HepG2 (cell line): Measurements from ENCODE around the gene ENKUR. TPM values are rescaled to one million over a fixed set of nuclear protein-coding genes. Genes with fewer than 3 reads are reported as not detected.

Experiments
- ATAC-seq: fragments of 200-7000 bp; cut with Tn5 transposase; 3 replicates; pipeline ENCODE4 v1.9.1; 2020; ENCODE audit warnings: mild to moderate bottlenecking, moderate library complexity
- BruUV-seq: library from RNA; stranded (reverse); fragments of 400-500 nt; replicated peaks from 2 replicates; lab custom pipeline; 2021; lab: Mats Ljungman, UMichigan
- CTCF ChIA-PET: fragments of 300-600 bp; formaldehyde crosslinking; extraction: SDS; loops from one replicate; lab custom pipeline; 2021; ENCODE audit warnings: low total read pairs, inconsistent platforms, low intra/inter-chr PET ratio; lab: Yijun Ruan, JAX
- POLR2A ChIA-PET: fragments of 350-600 bp; sonication (Branson Sonifier 250); formaldehyde crosslinking; loops from one replicate; lab custom pipeline; 2020; ENCODE audit warnings: antibody characterized with exemption, inconsistent platforms; lab: Yijun Ruan, JAX
- DNase-seq: peaks from one replicate; pipeline ENCODE4 v3.0.0-alpha.2; 2015; ENCODE audit warnings: low spot score
- FAIRE-seq: peaks from 3 replicates; lab custom pipeline; 2011; peaks lifted over from hg19 to GRCh38; lab: Jason Lieb, UNC
- H2AFZ ChIP-seq: one replicate; pipeline ENCODE4 v1.6.1; 2011; ENCODE audit warnings: low read length, inconsistent platforms
- H3K27ac ChIP-seq: fragments of 300-600 bp; 3 replicates; pipeline ENCODE4 v1.8.0; 2011; ENCODE audit warnings: mixed run types, mild to moderate bottlenecking, mixed read lengths, low read length, inconsistent platforms; ENCODE audit not compliant: insufficient read depth; ENCODE audit errors: extremely low read length
- H3K27me3 ChIP-seq, 2 experiments: fragments of 200-600 bp in 1 of 2; 2 replicates in 1 of 2; 3 replicates in 1 of 2; pipeline versions ENCODE4 v1.6.0 to v1.8.0; 2011; ENCODE audit warnings: low read length in 2 of 2, mild to moderate bottlenecking in 2 of 2, moderate library complexity in 2 of 2, inconsistent platforms in 1 of 2; ENCODE audit not compliant: insufficient read depth in 2 of 2, control insufficient read depth in 1 of 2
- H3K36me3 ChIP-seq, 2 experiments: fragments of 200-600 bp in 1 of 2; replicated peaks in 1 of 2; 2 replicates in 1 of 2; 3 replicates in 1 of 2; pipeline versions ENCODE4 v1.5.1 to v1.8.0; 2011; ENCODE audit warnings: low read length in 2 of 2, inconsistent platforms in 1 of 2; ENCODE audit not compliant: insufficient read depth in 2 of 2, control insufficient read depth in 1 of 2
- H3K4me1 ChIP-seq: 2 replicates; pipeline ENCODE4 v1.5.1; 2012; ENCODE audit warnings: low read length, inconsistent platforms; ENCODE audit not compliant: insufficient read depth
- H3K4me2 ChIP-seq: 2 replicates; pipeline ENCODE4 v1.6.0; 2011; ENCODE audit warnings: low read depth, low read length, inconsistent platforms
- H3K4me3 ChIP-seq, 3 experiments: fragments of 200-600 bp in 1 of 3; sonication (generic), shearing (Covaris generic) in 1 of 3; replicated peaks in 1 of 3; 2 replicates each; pipeline ENCODE4 v1.5.1; 2011 to 2016; ENCODE audit warnings: low read length in 3 of 3, inconsistent platforms in 2 of 3, low read depth in 2 of 3, mild to moderate bottlenecking in 2 of 3, control low read depth in 1 of 3, mixed read lengths in 1 of 3; ENCODE audit not compliant: insufficient read depth in 1 of 3
- H3K79me2 ChIP-seq: one replicate; pipeline ENCODE4 v1.6.1; 2011; ENCODE audit warnings: low read length, inconsistent platforms; ENCODE audit not compliant: insufficient read depth
- H3K9ac ChIP-seq: 2 replicates; pipeline ENCODE4 v1.6.0; 2011; ENCODE audit warnings: mild to moderate bottlenecking, low read depth, low read length, inconsistent platforms; ENCODE audit not compliant: insufficient read depth
- H3K9me3 ChIP-seq: 2 replicates; pipeline ENCODE4 v1.5.1; 2012; ENCODE audit warnings: mild to moderate bottlenecking, low read length
- H4K20me1 ChIP-seq: 2 replicates; pipeline ENCODE4 v1.6.0; 2011; ENCODE audit warnings: inconsistent platforms, mild to moderate bottlenecking, low read length, moderate library complexity; ENCODE audit not compliant: insufficient read depth
- ERF ChIP-seq: IDR thresholded peaks from 2 replicates; pipeline ENCODE4 v1.6.1; 2018; ENCODE audit warnings: missing biosample characterization, missing genetic modification reagents
- ETV5 ChIP-seq: IDR thresholded peaks from 2 replicates; pipeline ENCODE4 v1.6.1; 2018; ENCODE audit warnings: missing biosample characterization, missing genetic modification reagents, inconsistent platforms, borderline replicate concordance
- SCMH1 ChIP-seq: sonication (generic); formaldehyde crosslinking; IDR thresholded peaks from 2 replicates; pipeline ENCODE4 v1.9.0; 2021; ENCODE audit warnings: missing genetic modification reagents, mild to moderate bottlenecking, borderline replicate concordance
- SOX5 ChIP-seq: IDR thresholded peaks from 2 replicates; pipeline ENCODE4 v1.6.1; 2016; ENCODE audit warnings: borderline replicate concordance
- WIZ ChIP-seq: sonication (generic); formaldehyde crosslinking; IDR thresholded peaks from 2 replicates; pipeline ENCODE4 v1.5.1; 2020; ENCODE audit warnings: mild to moderate bottlenecking, missing genetic modification reagents
- ZNF350 ChIP-seq: sonication (generic); formaldehyde crosslinking; IDR thresholded peaks from 2 replicates; pipeline ENCODE4 v1.4.0; 2020; ENCODE audit warnings: mild to moderate bottlenecking, low read depth, missing genetic modification reagents, borderline replicate concordance
- ZSCAN29 ChIP-seq: sonication (generic); formaldehyde crosslinking; conservative IDR thresholded peaks from 2 replicates; pipeline ENCODE4 v1.4.0; 2020; ENCODE audit warnings: mild to moderate bottlenecking, missing genetic modification reagents
- WGBS: methylation state at CpG from one replicate; pipeline ENCODE4 v1.1.6; 2017; ENCODE audit warnings: low lambda C conversion rate; 5-methylcytosine and 5-hydroxymethylcytosine counted together
- in situ Hi-C: cut with HindIII; loops from 2 replicates; pipeline ENCODE4 v1.10.0; 2017; ENCODE audit warnings: low pct_unique_long_range_greater_than_20kb; ENCODE audit not compliant: extremely low pct_ligation_motif_present
- intact Hi-C: fragments of 100-400 bp; cut with micrococcal nuclease; formaldehyde crosslinking; loops from one replicate; pipeline ENCODE4 v1.10.0; 2022; ENCODE audit not compliant: unreplicated experiment
- polyA plus RNA-seq, 8 experiments: library from polyadenylated mRNA; depleted of rRNA in 3 of 8; stranded (reverse) in 7 of 8; unstranded in 1 of 8; fragments of >200 nt; fragmentation: Illumina TruSeq in 4 of 8; extraction: Trizol in 4 of 8; gene quantifications; 2 replicates each; pipeline versions ENCODE4 v1.2.1 to v1.2.3, GENCODE V29; 2011 to 2016; ENCODE audit warnings: low read depth in 4 of 8, missing spikeins in 1 of 8, mixed read lengths in 1 of 8; ENCODE audit not compliant: insufficient read depth in 1 of 8
- total RNA-seq, 5 experiments: library from RNA; depleted of rRNA; stranded (reverse); fragments of >200 nt; fragmentation: Illumina TruSeq; extraction: Trizol; gene quantifications; 2 replicates each; pipeline ENCODE4 v1.2.3, GENCODE V29; 2016; ENCODE audit warnings: low read depth in 1 of 5
- TF ChIP-seq, protein P1 (sequence below): sonication (generic); formaldehyde crosslinking; IDR thresholded peaks from 2 replicates; pipeline ENCODE4 v1.4.0; 2020; ENCODE audit warnings: missing genetic modification reagents, mild to moderate bottlenecking, borderline replicate concordance
- TF ChIP-seq, protein P2 (sequence below): sonication (generic); formaldehyde crosslinking; IDR thresholded peaks from 2 replicates; pipeline ENCODE4 v1.4.0; 2020; ENCODE audit warnings: missing genetic modification reagents
- TF ChIP-seq, protein P3 (sequence below): IDR thresholded peaks from 2 replicates; pipeline ENCODE4 v1.6.1; 2016; ENCODE audit warnings: missing compliant biosample characterization, missing genetic modification reagents, borderline replicate concordance

Gene ENKUR
- total and polyA plus RNA-seq, 2 of the 13 experiments (the other 11 are each of a cell fraction or from before 2014, with no cell fraction given) = 0.15 TPM

DNA sequence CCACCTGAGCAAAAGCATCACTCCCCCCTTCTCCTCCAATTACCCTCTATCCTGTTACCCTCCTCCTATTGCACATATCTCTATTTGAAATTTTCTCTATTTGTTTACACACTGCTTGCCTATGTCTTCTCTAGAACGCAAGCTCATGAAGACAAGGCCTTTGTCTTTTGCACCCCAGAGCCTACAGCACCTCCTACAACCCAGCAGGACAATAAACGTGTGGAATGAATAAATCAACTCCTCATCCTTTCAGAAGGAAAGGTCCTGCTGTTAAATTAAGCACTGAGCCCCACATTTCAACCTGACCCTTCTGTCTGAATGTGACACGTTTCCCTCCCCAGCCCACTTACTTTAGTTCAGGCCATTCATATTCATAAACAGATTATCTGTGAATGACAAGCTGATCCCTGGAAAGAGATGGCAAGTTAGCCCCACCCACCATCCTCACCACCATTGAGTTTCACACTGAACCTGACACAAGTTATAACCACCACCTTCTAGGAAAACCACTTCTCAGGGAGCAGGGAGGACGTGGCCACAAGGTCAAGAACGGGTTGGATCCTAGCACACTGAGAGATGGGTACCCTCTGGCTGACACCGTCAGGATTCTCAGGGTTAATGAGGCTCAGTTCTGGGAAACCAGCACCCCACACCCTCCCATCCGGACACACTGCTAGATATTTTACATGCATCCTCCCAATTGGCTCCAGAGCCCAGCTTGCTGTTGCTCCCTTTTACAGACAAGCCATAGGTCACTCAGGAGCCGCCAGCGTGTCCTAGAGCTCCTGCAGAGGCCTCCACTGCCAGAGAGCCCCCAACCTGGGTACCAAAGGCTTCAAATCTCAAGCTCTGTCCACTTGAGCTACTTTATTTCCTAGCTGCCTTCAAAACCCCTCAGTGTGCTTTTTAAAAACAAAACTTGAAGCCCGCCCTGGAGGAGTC, 64.5 kb downstream of the ENKUR start:
- BruUV-seq = no TSS peak
- Histone ChIP-seq H3K4me1 (no peaks in the 10 kb centered on the region), H3K4me2 (no peak overlapping the region), H3K27me3 (no peaks in the 10 kb centered on the region), H3K36me3 (no peaks in the 10 kb centered on the region), H2AFZ (no peak overlapping the region), H3K9me3 (no peaks in the 10 kb centered on the region), H3K4me3 (no peak overlapping the region), H4K20me1 (no peaks in the 10 kb centered on the region), H3K27ac (no peak overlapping the region), H3K79me2 (no peaks in the 10 kb centered on the region), H3K9ac (no peak overlapping the region)
- in situ Hi-C loops = no loop called here
- no peak for DNase-seq
- intact Hi-C loops = no loop called here
- ATAC-seq = no peak
- no peak for FAIRE-seq
- CTCF ChIA-PET = no interaction called here
- 23% methylated on average over 10 of the region's 10 CpGs for WGBS
- POLR2A ChIA-PET = no interaction called here
- no peak for TF ChIP-seq ETV5 (CRISPR knock-in tag)
- TF ChIP-seq, protein P1, sequence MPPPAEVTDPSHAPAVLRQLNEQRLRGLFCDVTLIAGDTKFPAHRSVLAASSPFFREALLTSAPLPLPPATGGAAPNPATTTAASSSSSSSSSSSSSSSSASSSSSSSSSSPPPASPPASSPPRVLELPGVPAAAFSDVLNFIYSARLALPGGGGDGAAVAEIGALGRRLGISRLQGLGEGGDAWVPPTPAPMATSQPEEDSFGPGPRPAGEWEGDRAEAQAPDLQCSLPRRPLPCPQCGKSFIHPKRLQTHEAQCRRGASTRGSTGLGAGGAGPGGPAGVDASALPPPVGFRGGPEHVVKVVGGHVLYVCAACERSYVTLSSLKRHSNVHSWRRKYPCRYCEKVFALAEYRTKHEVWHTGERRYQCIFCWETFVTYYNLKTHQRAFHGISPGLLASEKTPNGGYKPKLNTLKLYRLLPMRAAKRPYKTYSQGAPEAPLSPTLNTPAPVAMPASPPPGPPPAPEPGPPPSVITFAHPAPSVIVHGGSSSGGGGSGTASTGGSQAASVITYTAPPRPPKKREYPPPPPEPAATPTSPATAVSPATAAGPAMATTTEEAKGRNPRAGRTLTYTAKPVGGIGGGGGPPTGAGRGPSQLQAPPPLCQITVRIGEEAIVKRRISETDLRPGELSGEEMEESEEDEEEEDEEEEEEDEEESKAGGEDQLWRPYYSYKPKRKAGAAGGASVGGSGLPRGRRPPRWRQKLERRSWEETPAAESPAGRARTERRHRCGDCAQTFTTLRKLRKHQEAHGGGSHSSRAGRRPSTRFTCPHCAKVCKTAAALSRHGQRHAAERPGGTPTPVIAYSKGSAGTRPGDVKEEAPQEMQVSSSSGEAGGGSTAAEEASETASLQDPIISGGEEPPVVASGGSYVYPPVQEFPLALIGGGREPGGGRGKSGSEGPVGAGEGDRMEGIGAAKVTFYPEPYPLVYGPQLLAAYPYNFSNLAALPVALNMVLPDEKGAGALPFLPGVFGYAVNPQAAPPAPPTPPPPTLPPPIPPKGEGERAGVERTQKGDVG (CRISPR knock-in tag) = no peak
- TF ChIP-seq, protein P2, sequence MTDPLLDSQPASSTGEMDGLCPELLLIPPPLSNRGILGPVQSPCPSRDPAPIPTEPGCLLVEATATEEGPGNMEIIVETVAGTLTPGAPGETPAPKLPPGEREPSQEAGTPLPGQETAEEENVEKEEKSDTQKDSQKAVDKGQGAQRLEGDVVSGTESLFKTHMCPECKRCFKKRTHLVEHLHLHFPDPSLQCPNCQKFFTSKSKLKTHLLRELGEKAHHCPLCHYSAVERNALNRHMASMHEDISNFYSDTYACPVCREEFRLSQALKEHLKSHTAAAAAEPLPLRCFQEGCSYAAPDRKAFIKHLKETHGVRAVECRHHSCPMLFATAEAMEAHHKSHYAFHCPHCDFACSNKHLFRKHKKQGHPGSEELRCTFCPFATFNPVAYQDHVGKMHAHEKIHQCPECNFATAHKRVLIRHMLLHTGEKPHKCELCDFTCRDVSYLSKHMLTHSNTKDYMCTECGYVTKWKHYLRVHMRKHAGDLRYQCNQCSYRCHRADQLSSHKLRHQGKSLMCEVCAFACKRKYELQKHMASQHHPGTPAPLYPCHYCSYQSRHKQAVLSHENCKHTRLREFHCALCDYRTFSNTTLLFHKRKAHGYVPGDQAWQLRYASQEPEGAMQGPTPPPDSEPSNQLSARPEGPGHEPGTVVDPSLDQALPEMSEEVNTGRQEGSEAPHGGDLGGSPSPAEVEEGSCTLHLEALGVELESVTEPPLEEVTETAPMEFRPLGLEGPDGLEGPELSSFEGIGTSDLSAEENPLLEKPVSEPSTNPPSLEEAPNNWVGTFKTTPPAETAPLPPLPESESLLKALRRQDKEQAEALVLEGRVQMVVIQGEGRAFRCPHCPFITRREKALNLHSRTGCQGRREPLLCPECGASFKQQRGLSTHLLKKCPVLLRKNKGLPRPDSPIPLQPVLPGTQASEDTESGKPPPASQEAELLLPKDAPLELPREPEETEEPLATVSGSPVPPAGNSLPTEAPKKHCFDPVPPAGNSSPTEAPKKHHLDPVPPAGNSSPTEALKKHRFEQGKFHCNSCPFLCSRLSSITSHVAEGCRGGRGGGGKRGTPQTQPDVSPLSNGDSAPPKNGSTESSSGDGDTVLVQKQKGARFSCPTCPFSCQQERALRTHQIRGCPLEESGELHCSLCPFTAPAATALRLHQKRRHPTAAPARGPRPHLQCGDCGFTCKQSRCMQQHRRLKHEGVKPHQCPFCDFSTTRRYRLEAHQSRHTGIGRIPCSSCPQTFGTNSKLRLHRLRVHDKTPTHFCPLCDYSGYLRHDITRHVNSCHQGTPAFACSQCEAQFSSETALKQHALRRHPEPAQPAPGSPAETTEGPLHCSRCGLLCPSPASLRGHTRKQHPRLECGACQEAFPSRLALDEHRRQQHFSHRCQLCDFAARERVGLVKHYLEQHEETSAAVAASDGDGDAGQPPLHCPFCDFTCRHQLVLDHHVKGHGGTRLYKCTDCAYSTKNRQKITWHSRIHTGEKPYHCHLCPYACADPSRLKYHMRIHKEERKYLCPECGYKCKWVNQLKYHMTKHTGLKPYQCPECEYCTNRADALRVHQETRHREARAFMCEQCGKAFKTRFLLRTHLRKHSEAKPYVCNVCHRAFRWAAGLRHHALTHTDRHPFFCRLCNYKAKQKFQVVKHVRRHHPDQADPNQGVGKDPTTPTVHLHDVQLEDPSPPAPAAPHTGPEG = no peak
- TF ChIP-seq ZSCAN29 (CRISPR knock-in tag) = no peak
- TF ChIP-seq, protein P3, sequence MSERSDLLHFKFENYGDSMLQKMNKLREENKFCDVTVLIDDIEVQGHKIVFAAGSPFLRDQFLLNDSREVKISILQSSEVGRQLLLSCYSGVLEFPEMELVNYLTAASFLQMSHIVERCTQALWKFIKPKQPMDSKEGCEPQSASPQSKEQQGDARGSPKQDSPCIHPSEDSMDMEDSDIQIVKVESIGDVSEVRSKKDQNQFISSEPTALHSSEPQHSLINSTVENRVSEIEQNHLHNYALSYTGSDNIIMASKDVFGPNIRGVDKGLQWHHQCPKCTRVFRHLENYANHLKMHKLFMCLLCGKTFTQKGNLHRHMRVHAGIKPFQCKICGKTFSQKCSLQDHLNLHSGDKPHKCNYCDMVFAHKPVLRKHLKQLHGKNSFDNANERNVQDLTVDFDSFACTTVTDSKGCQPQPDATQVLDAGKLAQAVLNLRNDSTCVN (CRISPR knock-in tag) = no peak
- TF ChIP-seq SCMH1 = no peak
- TF ChIP-seq ERF (CRISPR knock-in tag) = no peak
- TF ChIP-seq WIZ = no peak
- no peak for TF ChIP-seq SOX5 (CRISPR knock-in tag)
- TF ChIP-seq ZNF350 (CRISPR knock-in tag) = no peak
